ENCODE data around the gene IL13RA1. TPM values are rescaled to one million over a fixed set of nuclear protein-coding genes. Genes with fewer than 3 reads are reported as not detected.

The IL13RA1 gene
- total and polyA plus RNA-seq, 8 donors: 18.5 to 110 (median 39.5) TPM

GRCh38 chrX:118724365-118724764 is 3.0 kb upstream of the IL13RA1 start:
- Histone ChIP-seq H3K27ac (peak overlapping the region in 2 of 5 donors; percentile 90 to 99), H3K36me3 (no peaks in the 10 kb centered on the region), H3K4me1 (peaks cover 4 to 31% (median 27%) of the 10 kb centered on the region in 4 donors), H3K27me3 (no peaks in the 10 kb centered on the region), H3K9me3 (no peaks in the 10 kb centered on the region), H3K4me3 (no peak overlapping the region)
- intact Hi-C loops (cut with DNase I; ENCODE audit: low total_unique reads): no loop called here
- WGBS, 5 donors: 66 to 85% (median 81%) methylated on average over 4 to 5 of the region's 5 CpGs
- TF ChIP-seq CTCF (IDR thresholded peaks at IDR 0.05): no peak
- TF ChIP-seq EP300 (IDR thresholded peaks at IDR 0.05): no peak
- no peak for TF ChIP-seq POLR2AphosphoS5 (IDR thresholded peaks at IDR 0.05)
- no peak for TF ChIP-seq POLR2A (IDR thresholded peaks at IDR 0.05)
- no peak for DNase-seq

- WGBS, 5 donors: 35 to 54% (median 47%) methylated on average over 7 of the region's 7 CpGs
- peak overlapping the region in 4 of 5 donors; percentile 49 to 99 (median 88) for H3K27ac ChIP-seq
- intact Hi-C loops (cut with DNase I; ENCODE audit: low total_unique reads): no loop called here
- H3K9me3 ChIP-seq: no peaks in the 10 kb centered on the region
- no peak for DNase-seq
- no peak overlapping the region for H3K4me3 ChIP-seq
- no peaks in the 10 kb centered on the region for H3K27me3 ChIP-seq
- H3K4me1 ChIP-seq: peaks cover 4 to 35% (median 29%) of the 10 kb centered on the region in 4 donors
- TF ChIP-seq POLR2A (IDR thresholded peaks at IDR 0.05): no peak
- TF ChIP-seq POLR2AphosphoS5 (IDR thresholded peaks at IDR 0.05): no peak
- no peak for TF ChIP-seq CTCF (IDR thresholded peaks at IDR 0.05)
- TF ChIP-seq EP300 (IDR thresholded peaks at IDR 0.05): no peak
- no peaks in the 10 kb centered on the region for H3K36me3 ChIP-seq
Observed at GRCh38 chrX:118724775-118725174, 2.6 kb upstream of the IL13RA1 start.

- H3K27ac ChIP-seq: peak overlapping the region; percentile 53 to 99 (median 90)
- H3K36me3 ChIP-seq: no peaks in the 10 kb centered on the region
- WGBS, 5 donors: 53 to 85% (median 59%) methylated on average over 3 of the region's 3 CpGs
- TF ChIP-seq POLR2AphosphoS5 (IDR thresholded peaks at IDR 0.05) (no peak), POLR2A (IDR thresholded peaks at IDR 0.05) (no peak), EP300 (IDR thresholded peaks at IDR 0.05) (no peak), CTCF (IDR thresholded peaks at IDR 0.05) (no peak)
- no peaks in the 10 kb centered on the region for H3K27me3 ChIP-seq
- no peak for DNase-seq
- H3K4me1 ChIP-seq: peaks cover 4 to 48% (median 31%) of the 10 kb centered on the region in 4 donors
- H3K9me3 ChIP-seq: no peaks in the 10 kb centered on the region
- peak overlapping the region in 1 of 4 donors; percentile 59 for H3K4me3 ChIP-seq
- intact Hi-C loops (cut with DNase I; ENCODE audit: low total_unique reads): no loop called here
Observed at GRCh38 chrX:118726396-118726795, 1.0 kb upstream of the IL13RA1 start.

GRCh38 chrX:118727686-118728339 is 407 bp downstream of the IL13RA1 start:
- no peaks in the 10 kb centered on the region for H3K36me3 ChIP-seq
- 0 to 42% (median 21%) methylated on average over 30 to 70 of the region's 73 CpGs; no CpG with 5 or more reads in 1 of the 5 donors for WGBS, 5 donors
- no peaks in the 10 kb centered on the region for H3K27me3 ChIP-seq
- peaks cover 0 to 3% (median 0%) of the 10 kb centered on the region in 4 donors for H3K9me3 ChIP-seq
- intact Hi-C loops (cut with DNase I; ENCODE audit: low total_unique reads): no loop called here
- peaks cover 4 to 48% (median 31%) of the 10 kb centered on the region in 4 donors for H3K4me1 ChIP-seq
- H3K27ac ChIP-seq: peak overlapping the region; percentile 87 to 99 (median 93)
- peak; percentile 43 to 66 for DNase-seq
- peak in 2 of 3 donors; percentile 9 to 44 for TF ChIP-seq POLR2AphosphoS5 (IDR thresholded peaks at IDR 0.05)
- no peak for TF ChIP-seq CTCF (IDR thresholded peaks at IDR 0.05)
- peak overlapping the region; percentile 48 to 74 (median 58) for H3K4me3 ChIP-seq

Measured in stomach (tissue), 9 donors.